HepG2 (cell line): Measurements from ENCODE around the gene AXIN2. TPM values are rescaled to one million over a fixed set of nuclear protein-coding genes. Genes with fewer than 3 reads are reported as not detected.

Experiments
- ASH2L ChIP-seq: fragments of 300-600, 200-600 bp; sonication (generic); IDR thresholded peaks from 2 replicates; pipeline ENCODE4 v1.7.0; 2017; ENCODE audit warnings: low read depth, mild to moderate bottlenecking, moderate library complexity, mixed read lengths, low read length; ENCODE audit not compliant: insufficient read length
- EHMT2 ChIP-seq: fragments of 200-600 bp; sonication (generic); IDR thresholded peaks from 2 replicates; pipeline ENCODE4 v1.7.0; 2017; ENCODE audit warnings: antibody characterized with exemption, low read depth, low read length, borderline replicate concordance
- FOXO1 ChIP-seq: sonication (generic); formaldehyde crosslinking; IDR thresholded peaks from 2 replicates; pipeline ENCODE4 v1.4.0; 2020; ENCODE audit warnings: missing genetic modification reagents
- MAZ ChIP-seq, 2 experiments: sonication (generic) in 1 of 2; formaldehyde crosslinking in 1 of 2; IDR thresholded peaks; 2 replicates each; pipeline versions ENCODE4 v1.5.0 to v1.6.1; 2012 to 2020; ENCODE audit warnings: low read depth in 2 of 2, mild to moderate bottlenecking in 2 of 2, borderline replicate concordance in 1 of 2, improper control_type of control experiment in 1 of 2, low read length in 1 of 2, missing genetic modification reagents in 1 of 2, moderate library complexity in 1 of 2
- MED13 ChIP-seq: sonication (generic); formaldehyde crosslinking; IDR thresholded peaks from 2 replicates; pipeline ENCODE4 v1.5.0; 2020; ENCODE audit warnings: missing genetic modification reagents
- NPAS2 ChIP-seq: sonication (generic); formaldehyde crosslinking; IDR thresholded peaks from 2 replicates; pipeline ENCODE4 v1.8.0; 2022; ENCODE audit warnings: mild to moderate bottlenecking, missing genetic modification reagents, borderline replicate concordance
- NRL ChIP-seq: sonication (generic); formaldehyde crosslinking; IDR thresholded peaks from 2 replicates; pipeline ENCODE4 v1.5.0; 2020; ENCODE audit warnings: missing genetic modification reagents, mild to moderate bottlenecking, moderate library complexity, borderline replicate concordance
- SKIL ChIP-seq: sonication (generic); formaldehyde crosslinking; IDR thresholded peaks from 2 replicates; pipeline ENCODE4 v1.8.0; 2022; ENCODE audit warnings: missing genetic modification reagents, mild to moderate bottlenecking, moderate library complexity, borderline replicate concordance
- TCF7 ChIP-seq: sonication (generic); IDR thresholded peaks from 2 replicates; pipeline ENCODE4 v1.6.1; 2016; ENCODE audit warnings: antibody characterized with exemption, low read depth
- YY1 ChIP-seq: IDR thresholded peaks from 2 replicates; pipeline ENCODE4 v1.6.1; 2011; ENCODE audit warnings: low read length, low read depth, moderate library complexity, mild to moderate bottlenecking; ENCODE audit not compliant: insufficient read depth, insufficient replicate concordance
- ZNF160 ChIP-seq: sonication (generic); formaldehyde crosslinking; IDR thresholded peaks from 2 replicates; pipeline ENCODE4 v1.8.0; 2022; ENCODE audit warnings: mild to moderate bottlenecking, inconsistent platforms, missing genetic modification reagents
- ZNF225 ChIP-seq: sonication (generic); formaldehyde crosslinking; IDR thresholded peaks from 2 replicates; pipeline ENCODE4 v1.4.0; 2020; ENCODE audit warnings: mild to moderate bottlenecking, missing genetic modification reagents
- ZNF484 ChIP-seq: sonication (generic); formaldehyde crosslinking; IDR thresholded peaks from 2 replicates; pipeline ENCODE4 v1.5.1; 2020; ENCODE audit warnings: mild to moderate bottlenecking, low read depth, missing genetic modification reagents, borderline replicate concordance
- ZNF768 ChIP-seq: sonication (generic); formaldehyde crosslinking; IDR thresholded peaks from 2 replicates; pipeline ENCODE4 v1.4.0; 2020; ENCODE audit warnings: missing genetic modification reagents
- ZSCAN22 ChIP-seq: sonication (generic); formaldehyde crosslinking; IDR thresholded peaks from 2 replicates; pipeline ENCODE4 v1.4.0; 2020; ENCODE audit warnings: mild to moderate bottlenecking, missing genetic modification reagents
- polyA plus RNA-seq, 8 experiments: library from polyadenylated mRNA; depleted of rRNA in 3 of 8; stranded (reverse) in 7 of 8; unstranded in 1 of 8; fragments of >200 nt; fragmentation: Illumina TruSeq in 4 of 8; extraction: Trizol in 4 of 8; gene quantifications; 2 replicates each; pipeline versions ENCODE4 v1.2.1 to v1.2.3, GENCODE V29; 2011 to 2016; ENCODE audit warnings: low read depth in 4 of 8, missing spikeins in 1 of 8, mixed read lengths in 1 of 8; ENCODE audit not compliant: insufficient read depth in 1 of 8
- total RNA-seq, 5 experiments: library from RNA; depleted of rRNA; stranded (reverse); fragments of >200 nt; fragmentation: Illumina TruSeq; extraction: Trizol; gene quantifications; 2 replicates each; pipeline ENCODE4 v1.2.3, GENCODE V29; 2016; ENCODE audit warnings: low read depth in 1 of 5
- TF ChIP-seq, protein P1 (sequence below), 2 experiments: sonication (generic) in 1 of 2; formaldehyde crosslinking in 1 of 2; IDR thresholded peaks; 2 replicates each; pipeline versions ENCODE4 v1.4.0 to v1.6.1; 2016 to 2020; ENCODE audit warnings: borderline replicate concordance in 1 of 2, low read depth in 1 of 2, mild to moderate bottlenecking in 1 of 2, missing genetic modification reagents in 1 of 2
- TF ChIP-seq, protein P2 (sequence below): sonication (generic); formaldehyde crosslinking; IDR thresholded peaks from 2 replicates; pipeline ENCODE4 v1.4.0; 2020; ENCODE audit warnings: mild to moderate bottlenecking, low read depth, missing genetic modification reagents

Gene AXIN2
- total and polyA plus RNA-seq, 2 of the 13 experiments (the other 11 are each of a cell fraction or from before 2014, with no cell fraction given), result 58.6 to 63.4 TPM

DNA sequence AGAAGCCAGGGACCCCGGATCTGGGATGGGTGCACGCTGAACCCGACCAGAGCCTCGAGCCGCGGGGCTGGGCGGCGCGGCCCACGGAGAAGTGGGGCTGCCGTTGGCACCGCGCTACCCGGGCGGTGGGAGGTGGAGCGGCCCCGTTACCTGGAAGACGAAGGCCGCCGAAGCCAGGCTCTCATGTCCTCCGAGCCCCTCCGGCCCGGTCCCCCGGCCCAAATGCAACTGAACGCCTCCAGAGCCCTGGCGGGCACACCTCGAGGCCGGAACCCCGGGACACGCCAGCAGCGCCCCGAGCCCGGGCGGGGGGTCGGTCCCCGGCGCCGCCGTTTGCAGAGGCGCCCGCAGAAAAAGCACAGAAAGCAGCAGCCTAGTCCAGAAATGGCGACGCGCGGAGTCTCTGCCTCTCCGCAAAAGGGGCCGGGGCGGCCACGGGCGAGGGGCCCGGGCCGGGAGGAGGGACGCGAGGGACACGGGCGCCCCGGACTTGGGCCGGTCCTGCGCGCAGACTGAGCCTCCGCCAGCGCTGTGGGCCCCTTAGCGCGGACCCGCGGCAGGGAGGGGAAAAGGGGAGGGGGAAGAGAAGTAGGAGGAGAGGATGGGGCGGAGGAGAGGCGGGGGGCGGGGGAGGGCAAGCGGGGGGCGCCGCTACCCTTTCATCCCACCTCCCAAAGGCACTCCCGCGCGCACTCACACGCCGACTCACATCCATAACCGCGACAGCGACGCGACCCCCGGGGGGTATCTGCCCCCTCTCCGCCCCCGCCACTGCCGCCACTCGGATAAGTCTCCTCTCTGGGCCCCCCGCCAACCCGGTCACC, 1.4 kb downstream of the AXIN2 start (continued):
- 0 out of 2 replicates have a peak, but pooled peaks have one; percentile 8 for TF ChIP-seq FOXO1 (CRISPR knock-in tag)
- no peak for TF ChIP-seq ZNF160 (CRISPR knock-in tag)
- TF ChIP-seq YY1, result peak; percentile 42
- TF ChIP-seq, protein P1, sequence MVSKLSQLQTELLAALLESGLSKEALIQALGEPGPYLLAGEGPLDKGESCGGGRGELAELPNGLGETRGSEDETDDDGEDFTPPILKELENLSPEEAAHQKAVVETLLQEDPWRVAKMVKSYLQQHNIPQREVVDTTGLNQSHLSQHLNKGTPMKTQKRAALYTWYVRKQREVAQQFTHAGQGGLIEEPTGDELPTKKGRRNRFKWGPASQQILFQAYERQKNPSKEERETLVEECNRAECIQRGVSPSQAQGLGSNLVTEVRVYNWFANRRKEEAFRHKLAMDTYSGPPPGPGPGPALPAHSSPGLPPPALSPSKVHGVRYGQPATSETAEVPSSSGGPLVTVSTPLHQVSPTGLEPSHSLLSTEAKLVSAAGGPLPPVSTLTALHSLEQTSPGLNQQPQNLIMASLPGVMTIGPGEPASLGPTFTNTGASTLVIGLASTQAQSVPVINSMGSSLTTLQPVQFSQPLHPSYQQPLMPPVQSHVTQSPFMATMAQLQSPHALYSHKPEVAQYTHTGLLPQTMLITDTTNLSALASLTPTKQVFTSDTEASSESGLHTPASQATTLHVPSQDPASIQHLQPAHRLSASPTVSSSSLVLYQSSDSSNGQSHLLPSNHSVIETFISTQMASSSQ (IDR thresholded peaks at IDR 0.05; ENCODE audit: low read depth), result no peak
- TF ChIP-seq, protein P1 (CRISPR knock-in tag; IDR thresholded peaks at IDR 0.05; ENCODE audit: borderline replicate concordance), result peak; percentile 43; the same call in 1 of the 2 replicates
- TF ChIP-seq ZSCAN22 (CRISPR knock-in tag), result 0 out of 2 replicates have a peak, but pooled peaks have one; percentile 25
- TF ChIP-seq NPAS2, result no peak
- 0 out of 2 replicates have a peak, but pooled peaks have one; percentile 30 for TF ChIP-seq NRL (CRISPR knock-in tag)
- peak; percentile 90 for TF ChIP-seq MED13 (CRISPR knock-in tag)
- peak; percentile 33; the same call in 1 of the 2 replicates for TF ChIP-seq ZNF225 (CRISPR knock-in tag)
- TF ChIP-seq ZNF484, result peak; percentile 22; the same call in 1 of the 2 replicates
- TF ChIP-seq TCF7, result peak; percentile 80; the same call in 1 of the 2 replicates
- TF ChIP-seq, protein P2, sequence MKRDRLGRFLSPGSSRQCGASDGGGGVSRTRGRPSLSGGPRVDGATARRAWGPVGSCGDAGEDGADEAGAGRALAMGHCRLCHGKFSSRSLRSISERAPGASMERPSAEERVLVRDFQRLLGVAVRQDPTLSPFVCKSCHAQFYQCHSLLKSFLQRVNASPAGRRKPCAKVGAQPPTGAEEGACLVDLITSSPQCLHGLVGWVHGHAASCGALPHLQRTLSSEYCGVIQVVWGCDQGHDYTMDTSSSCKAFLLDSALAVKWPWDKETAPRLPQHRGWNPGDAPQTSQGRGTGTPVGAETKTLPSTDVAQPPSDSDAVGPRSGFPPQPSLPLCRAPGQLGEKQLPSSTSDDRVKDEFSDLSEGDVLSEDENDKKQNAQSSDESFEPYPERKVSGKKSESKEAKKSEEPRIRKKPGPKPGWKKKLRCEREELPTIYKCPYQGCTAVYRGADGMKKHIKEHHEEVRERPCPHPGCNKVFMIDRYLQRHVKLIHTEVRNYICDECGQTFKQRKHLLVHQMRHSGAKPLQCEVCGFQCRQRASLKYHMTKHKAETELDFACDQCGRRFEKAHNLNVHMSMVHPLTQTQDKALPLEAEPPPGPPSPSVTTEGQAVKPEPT (CRISPR knock-in tag), result peak; percentile 62; the same call in 1 of the 2 replicates
- TF ChIP-seq ASH2L, result peak; percentile 45
- peak; percentile 77; the same call in 1 of the 2 replicates for TF ChIP-seq MAZ (IDR thresholded peaks at IDR 0.05; ENCODE audit: borderline replicate concordance, low read depth, low read length)
- peak; percentile 45 for TF ChIP-seq MAZ (CRISPR knock-in tag; IDR thresholded peaks at IDR 0.05; ENCODE audit: low read depth)
- no peak for TF ChIP-seq EHMT2
- peak; percentile 74; the same call in 1 of the 2 replicates for TF ChIP-seq SKIL (CRISPR knock-in tag)
- TF ChIP-seq ZNF768 (CRISPR knock-in tag), result peak; percentile 63; the same call in 1 of the 2 replicates
